Body of pancreas (tissue), 4 donors: Measurements from ENCODE around the gene SSBP4. TPM values are rescaled to one million over a fixed set of nuclear protein-coding genes. Genes with fewer than 3 reads are reported as not detected.

Source experiments
- ATAC-seq: fragments of 150-250 bp; one replicate; pipeline ENCODE4 v1.9.1; 2016
- DNase-seq, 4 donors: peaks; one replicate each; pipeline ENCODE4 v3.0.0-alpha.2; 2019
- H3K27ac ChIP-seq, 4 donors: fragments of 200-600 bp; sonication (generic); 1 replicate in 3 of 4; 2 replicates in 1 of 4; pipeline versions ENCODE4 v1.5.1 to v1.6.1; 2016 to 2019; ENCODE audit warnings: mild to moderate bottlenecking in 1 of 4, mixed read lengths in 1 of 4, moderate library complexity in 1 of 4
- H3K27me3 ChIP-seq, 2 donors: fragments of 200-600 bp; sonication (generic); one replicate each; pipeline ENCODE4 v1.6.0; 2016; ENCODE audit warnings: mild to moderate bottlenecking in 1 of 2
- H3K36me3 ChIP-seq, 2 donors: fragments of 200-600 bp; sonication (generic); replicated peaks in 1 of 2; 2 replicates each; pipeline ENCODE4 v1.5.1; 2016; ENCODE audit warnings: low read depth in 2 of 2; ENCODE audit not compliant: insufficient read depth in 1 of 2
- H3K4me1 ChIP-seq: fragments of 200-600 bp; sonication (generic); one replicate; pipeline ENCODE4 v1.6.0; 2016
- H3K4me3 ChIP-seq, 2 donors: fragments of 200-600 bp; sonication (generic); 1 replicate in 1 of 2; 2 replicates in 1 of 2; pipeline ENCODE4 v1.5.1; 2016 to 2019
- H3K9me3 ChIP-seq, 3 donors: fragments of 200-600 bp; sonication (generic); 1 replicate in 2 of 3; 2 replicates in 1 of 3; pipeline ENCODE4 v1.5.1; 2016
- POLR2A ChIP-seq, 3 donors: fragments of 450-650 bp; IDR thresholded peaks; one replicate each; pipeline ENCODE4 v1.6.1; 2016; ENCODE audit warnings: antibody characterized with exemption in 3 of 3, mild to moderate bottlenecking in 2 of 3
- WGBS, 2 donors: methylation state at CpG; one replicate each; pipeline ENCODE4 v1.1.5; 2017; 5-methylcytosine and 5-hydroxymethylcytosine counted together
- intact Hi-C: fragments of 100-400 bp; cut with DNase I; formaldehyde crosslinking; loops from one replicate; pipeline ENCODE4 v1.15.1; 2023
- total RNA-seq, 2 donors: library from RNA; depleted of rRNA; stranded (reverse); fragments of >200 nt; gene quantifications; one replicate each; pipeline ENCODE4 v1.1.0, GENCODE V29; 2016
- TF ChIP-seq, protein P1 (sequence below), 7 experiments: fragments of 450-650 bp in 4 of 7; fragments of 200-600 bp in 3 of 7; sonication (generic) in 3 of 7; IDR thresholded peaks; one replicate each; pipeline ENCODE4 v1.5.1; 2016 to 2019; ENCODE audit warnings: antibody characterized with exemption in 7 of 7

Gene SSBP4
- total RNA-seq, 2 donors from 2014 or later = 50.1 to 63.9 TPM

- H3K27ac ChIP-seq = peak overlapping the region; percentile 69 to 92 (median 87)
- H3K4me3 ChIP-seq = no peak overlapping the region
Measured at GRCh38 chr19:18438331-18439024, 19.3 kb downstream of the SSBP4 start.

DNA sequence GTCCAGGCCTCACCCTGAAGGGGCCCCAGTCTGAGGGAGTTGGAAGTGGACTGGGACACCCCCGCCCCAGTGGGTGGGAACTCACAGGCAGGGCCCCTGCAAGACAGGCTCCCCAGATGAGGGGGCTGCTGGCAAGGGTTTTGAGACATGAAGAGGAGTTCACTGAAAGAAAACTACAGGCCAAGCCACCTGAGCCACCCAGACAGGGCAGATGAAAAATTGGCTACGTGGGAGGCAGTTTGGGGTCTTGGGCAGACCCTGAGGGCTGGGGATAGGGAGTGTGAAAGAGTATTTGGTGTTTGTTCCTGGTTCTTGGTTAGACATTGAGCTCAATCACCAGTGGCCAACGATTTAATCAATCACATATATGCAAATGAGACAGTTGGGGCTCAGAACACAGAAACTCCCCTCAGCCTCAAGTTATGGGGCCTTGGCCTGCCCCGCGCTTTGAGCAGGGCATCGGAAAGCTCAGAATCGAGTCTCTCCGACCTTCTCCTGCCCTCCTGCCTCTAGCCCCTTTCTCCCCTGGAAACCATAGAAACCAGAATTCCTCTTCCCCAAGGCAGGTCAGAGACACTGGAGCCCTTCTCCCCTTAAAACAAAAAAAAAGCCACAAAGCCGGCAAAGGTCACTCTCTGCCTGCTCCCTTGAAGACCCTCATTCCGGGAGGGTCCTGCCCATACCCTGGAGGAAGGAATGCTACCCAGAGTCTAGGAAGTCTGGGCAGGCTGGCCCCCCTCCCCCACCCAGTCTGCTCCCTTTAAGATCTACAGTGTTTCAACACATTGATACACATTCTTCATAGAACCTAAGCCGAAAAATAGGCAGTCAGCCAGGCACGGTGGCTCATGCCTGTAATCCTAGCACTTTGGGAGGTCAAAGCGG is 20.1 kb downstream of the SSBP4 start:
- Histone ChIP-seq H3K4me1 (peaks cover 54% of the 10 kb centered on the region), H3K27ac (peak overlapping the region; percentile 69 to 92 (median 87)), H3K9me3 (no peaks in the 10 kb centered on the region), H3K27me3 (no peaks in the 10 kb centered on the region), H3K36me3 (peaks cover under 1 to 9% of the 10 kb centered on the region in 2 donors), H3K4me3 (no peak overlapping the region)
- WGBS, 2 donors = 55 to 68% methylated on average over 9 to 13 of the region's 13 CpGs
- peak; percentile 12 for ATAC-seq
- peak; percentile 56 to 74 (median 70) for DNase-seq
- TF ChIP-seq, protein P1, sequence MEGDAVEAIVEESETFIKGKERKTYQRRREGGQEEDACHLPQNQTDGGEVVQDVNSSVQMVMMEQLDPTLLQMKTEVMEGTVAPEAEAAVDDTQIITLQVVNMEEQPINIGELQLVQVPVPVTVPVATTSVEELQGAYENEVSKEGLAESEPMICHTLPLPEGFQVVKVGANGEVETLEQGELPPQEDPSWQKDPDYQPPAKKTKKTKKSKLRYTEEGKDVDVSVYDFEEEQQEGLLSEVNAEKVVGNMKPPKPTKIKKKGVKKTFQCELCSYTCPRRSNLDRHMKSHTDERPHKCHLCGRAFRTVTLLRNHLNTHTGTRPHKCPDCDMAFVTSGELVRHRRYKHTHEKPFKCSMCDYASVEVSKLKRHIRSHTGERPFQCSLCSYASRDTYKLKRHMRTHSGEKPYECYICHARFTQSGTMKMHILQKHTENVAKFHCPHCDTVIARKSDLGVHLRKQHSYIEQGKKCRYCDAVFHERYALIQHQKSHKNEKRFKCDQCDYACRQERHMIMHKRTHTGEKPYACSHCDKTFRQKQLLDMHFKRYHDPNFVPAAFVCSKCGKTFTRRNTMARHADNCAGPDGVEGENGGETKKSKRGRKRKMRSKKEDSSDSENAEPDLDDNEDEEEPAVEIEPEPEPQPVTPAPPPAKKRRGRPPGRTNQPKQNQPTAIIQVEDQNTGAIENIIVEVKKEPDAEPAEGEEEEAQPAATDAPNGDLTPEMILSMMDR (IDR thresholded peaks at IDR 0.05) = peak in 1 of 7 experiments; percentile 9
- TF ChIP-seq POLR2A (IDR thresholded peaks at IDR 0.05) = no peak
- intact Hi-C loops = no loop called here

More at GRCh38 chr19:18438331-18439024, 19.3 kb downstream of the SSBP4 start:
- peak; percentile 56 to 76 (median 70) for DNase-seq
- 0 to 15% methylated on average over 1 to 24 of the region's 24 CpGs for WGBS, 2 donors
- Histone ChIP-seq H3K4me1 (peaks cover 58% of the 10 kb centered on the region), H3K9me3 (no peaks in the 10 kb centered on the region), H3K36me3 (peaks cover 0 to under 1% of the 10 kb centered on the region in 2 donors), H3K27me3 (no peaks in the 10 kb centered on the region)
- TF ChIP-seq POLR2A (IDR thresholded peaks at IDR 0.05) = peak; percentile 7 to 28 (median 15)
- TF ChIP-seq, protein P1 (IDR thresholded peaks at IDR 0.05) = no peak
- intact Hi-C loops = no loop called here
- peak; percentile 52 for ATAC-seq

DNA sequence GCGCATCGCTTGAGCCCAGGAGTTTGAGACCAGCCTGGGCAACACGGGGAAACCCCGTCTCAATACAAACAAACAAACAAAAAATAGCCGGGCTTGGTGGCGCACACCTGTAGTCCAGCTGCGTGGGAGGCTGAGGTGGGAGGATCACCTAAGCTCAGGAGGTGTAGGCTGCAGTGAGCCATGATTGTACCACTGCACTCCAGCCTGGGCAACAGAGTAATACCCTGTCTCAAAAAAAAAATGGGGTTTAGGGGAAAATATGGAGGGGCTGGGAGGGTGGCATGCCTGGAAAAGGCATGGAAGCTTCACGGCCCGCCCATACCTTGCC is 20.7 kb downstream of the SSBP4 start:
- Histone ChIP-seq H3K4me3 (no peak overlapping the region), H3K4me1 (peaks cover 51% of the 10 kb centered on the region), H3K27ac (peak overlapping the region; percentile 16 to 92 (median 87)), H3K36me3 (peaks cover 5 to 15% of the 10 kb centered on the region in 2 donors), H3K9me3 (no peaks in the 10 kb centered on the region), H3K27me3 (no peaks in the 10 kb centered on the region)
- TF ChIP-seq, protein P1 (IDR thresholded peaks at IDR 0.05) = no peak
- TF ChIP-seq POLR2A (IDR thresholded peaks at IDR 0.05) = no peak
- DNase-seq (no peak), ATAC-seq (no peak)
- intact Hi-C loops = no loop called here
- WGBS, 2 donors = 58 to 77% methylated on average over 8 to 9 of the region's 9 CpGs

GRCh38 chr19:18440415-18440877 is 21.2 kb downstream of the SSBP4 start:
- H3K27me3 ChIP-seq = no peaks in the 10 kb centered on the region
- intact Hi-C loops = no loop called here
- ATAC-seq (no peak), DNase-seq (no peak)
- peaks cover 51% of the 10 kb centered on the region for H3K4me1 ChIP-seq
- no peak for TF ChIP-seq POLR2A (IDR thresholded peaks at IDR 0.05)
- TF ChIP-seq, protein P1 (IDR thresholded peaks at IDR 0.05) = peak in 3 of 7 experiments; percentile 7 to 28 (median 26)
- H3K36me3 ChIP-seq = peaks cover 8 to 15% of the 10 kb centered on the region in 2 donors
- H3K4me3 ChIP-seq = no peak overlapping the region
- 41 to 65% methylated on average over 11 of the region's 11 CpGs for WGBS, 2 donors
- peak overlapping the region in 3 of 4 donors; percentile 84 to 92 (median 90) for H3K27ac ChIP-seq
- no peaks in the 10 kb centered on the region for H3K9me3 ChIP-seq
